NCI-H2107 treated with DMSO at 0.1 percent for 48 hours (cell line): ENCODE data around the gene BLMH.
"Not testable (repeated sequence)": the region's sequence is repeated elsewhere in the genome, so short reads cannot be mapped to it uniquely, and the experiment has no call there.

Source experiments
- DNase-seq: peaks from one replicate; lab custom pipeline; 2025; ENCODE audit not compliant: unreplicated experiment; lab: John Stamatoyannopoulos, UW

BLMH gene

DNA sequence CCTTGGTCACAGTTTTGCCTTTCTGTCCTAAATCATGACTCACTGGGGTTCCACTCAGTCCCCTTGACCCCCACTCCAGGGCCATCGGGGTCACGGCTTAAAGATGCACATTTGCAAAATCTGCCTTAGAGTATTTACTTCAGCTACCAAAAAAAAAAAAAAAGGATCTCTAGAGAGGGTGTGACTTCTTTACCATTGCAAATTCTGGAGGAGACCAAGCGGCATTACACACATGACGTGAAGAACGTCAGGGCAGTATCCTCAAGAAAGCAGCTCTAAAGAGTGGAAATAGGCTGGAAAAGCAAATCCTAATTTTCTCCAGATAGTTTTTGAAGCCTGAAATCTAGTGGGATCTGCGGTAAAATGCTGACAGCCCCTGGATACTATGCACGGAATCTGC is 81.8 kb downstream of the BLMH start:
- DNase-seq: no peak

DNA sequence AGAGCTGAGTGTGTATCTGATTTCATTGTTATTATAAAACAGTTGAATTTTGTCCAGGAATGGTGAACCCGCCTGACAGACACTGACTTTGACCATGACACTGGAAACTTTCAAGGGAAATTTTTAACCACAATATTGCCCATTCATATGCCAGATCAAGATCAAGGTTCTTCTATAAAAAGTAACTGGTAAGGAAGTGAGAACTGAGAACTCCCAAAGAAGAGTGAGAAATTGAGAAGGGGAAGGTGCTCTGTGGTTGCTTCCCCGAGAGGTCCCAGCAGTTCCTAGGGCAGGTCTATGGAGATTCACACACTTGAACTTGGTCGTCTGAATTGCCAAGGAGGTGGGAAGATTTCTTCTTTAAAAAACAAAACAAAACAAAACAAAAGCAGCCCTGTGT is 83.5 kb downstream of the BLMH start:
- no peak for DNase-seq

DNA sequence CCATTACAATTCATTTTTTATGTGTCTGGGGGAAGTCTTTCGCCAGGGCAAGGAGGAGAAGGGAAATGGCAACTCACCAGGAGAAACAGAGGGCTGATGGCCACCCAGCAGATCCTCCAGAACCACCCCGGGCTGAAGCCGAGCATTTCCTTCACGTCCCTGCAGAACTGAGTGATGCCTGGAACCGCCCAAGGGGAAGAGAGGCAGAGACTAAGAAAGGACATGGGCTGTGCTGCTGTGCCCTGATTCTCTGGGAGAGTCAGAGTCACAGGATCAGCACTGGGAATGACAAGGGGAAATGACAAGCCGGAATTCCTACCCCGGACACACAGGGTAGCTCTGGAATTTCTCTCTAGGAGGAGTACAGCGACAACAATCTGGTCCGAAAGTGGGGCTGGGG is 84.1 kb downstream of the BLMH start:
- DNase-seq: no peak

DNA sequence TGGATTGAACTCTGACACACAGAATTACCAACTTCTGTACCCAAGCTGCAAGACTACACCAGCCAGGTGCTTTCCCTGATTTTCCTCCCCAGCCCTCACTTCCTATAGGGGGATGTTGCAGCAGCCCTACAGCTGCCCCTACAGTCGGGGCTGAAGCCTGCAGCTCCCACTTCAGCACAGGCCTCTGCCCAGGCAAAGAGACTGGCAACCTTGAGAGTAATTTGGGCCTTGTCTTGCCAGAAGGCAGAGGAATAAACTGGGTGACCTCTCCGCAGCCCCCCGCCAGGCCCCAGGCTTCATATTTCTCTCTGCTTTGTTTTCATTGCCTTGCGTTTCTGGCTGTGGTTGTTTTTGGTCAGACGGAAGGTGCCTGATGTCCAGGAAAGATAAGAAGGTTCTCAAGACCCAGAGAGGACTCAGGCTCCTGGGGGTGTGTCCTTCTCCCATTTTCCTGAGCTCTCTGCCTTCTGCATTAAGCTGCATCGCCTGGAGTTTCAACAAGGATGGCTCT is 88.2 kb downstream of the BLMH start:
- no peak for DNase-seq

DNA sequence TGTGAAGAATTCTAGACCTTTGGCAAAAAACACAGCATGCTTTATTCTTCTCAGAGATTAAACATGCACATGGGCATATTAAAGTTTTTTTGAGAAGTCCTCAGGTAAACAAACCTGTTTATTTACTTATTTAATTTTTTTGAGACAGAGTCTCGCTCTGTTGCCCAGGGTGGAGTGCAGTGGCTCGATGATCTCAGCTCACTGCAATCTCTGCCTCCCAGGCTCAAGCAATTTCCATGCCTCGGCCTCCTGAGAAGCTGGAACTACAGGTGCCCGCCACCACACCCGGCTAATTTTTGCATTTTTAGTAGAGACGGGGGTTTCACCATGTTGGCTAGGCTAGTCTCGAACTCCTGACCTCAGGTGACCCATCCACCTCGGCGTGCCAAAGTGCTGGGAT is 91.1 kb downstream of the BLMH start:
- not testable (repeated sequence) for DNase-seq

GRCh38 chr17:30200106-30200505 is 91.6 kb downstream of the BLMH start:
- no peak for DNase-seq

DNA sequence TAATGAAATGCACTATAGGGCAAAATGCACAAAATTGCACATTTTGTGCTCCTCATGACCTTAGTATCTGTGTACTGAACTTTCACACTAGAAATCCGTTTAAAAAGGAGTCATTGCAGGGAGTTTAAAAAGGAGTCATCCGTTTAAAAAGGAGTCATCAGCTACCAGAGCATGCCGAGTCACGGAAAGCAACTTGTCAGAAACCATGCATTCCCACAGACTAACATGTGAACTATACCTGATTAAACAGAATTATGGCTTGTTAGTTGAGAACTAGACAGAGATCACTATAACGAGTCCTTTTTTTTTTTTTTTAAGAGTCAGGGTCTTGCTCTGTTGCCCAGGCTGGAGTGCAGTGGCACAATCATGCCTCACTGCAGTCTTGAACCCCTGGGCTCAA is 92.1 kb downstream of the BLMH start:
- DNase-seq: no peak
